Memory B cell (primary cell): ENCODE measurements around the gene ADAMTS3.
"Not testable (repeated sequence)": the region's sequence is repeated elsewhere in the genome, so short reads cannot be mapped to it uniquely, and the experiment has no call there.

Experiments used
- ATAC-seq: fragments of 150-1000 bp; cut with Tn5 transposase; 2 replicates; pipeline ENCODE4 v1.10.0; 2021; ENCODE audit warnings: low read depth, mild to moderate bottlenecking, moderate library complexity
- DNase-seq, 2 donors: peaks; one replicate each; pipeline ENCODE4 v3.0.0; 2022; ENCODE audit warnings: low spot score in 2 of 2
- H3K27ac Mint-ChIP-seq: one replicate; pipeline ENCODE4 v1.8.0; 2022; ENCODE audit warnings: mild to moderate bottlenecking, moderate library complexity, mixed read lengths
- H3K27me3 Mint-ChIP-seq: one replicate; pipeline ENCODE4 v1.8.0; 2022; ENCODE audit warnings: mixed read lengths
- H3K36me3 Mint-ChIP-seq: one replicate; pipeline ENCODE4 v1.8.0; 2022; ENCODE audit warnings: mild to moderate bottlenecking, mixed read lengths
- H3K4me1 Mint-ChIP-seq: one replicate; pipeline ENCODE4 v1.8.0; 2022; ENCODE audit warnings: mixed read lengths
- H3K4me3 Mint-ChIP-seq: one replicate; pipeline ENCODE4 v1.8.0; 2022; ENCODE audit warnings: mild to moderate bottlenecking, moderate library complexity, mixed read lengths
- H3K9me3 Mint-ChIP-seq: one replicate; pipeline ENCODE4 v1.8.0; 2022; ENCODE audit warnings: mixed read lengths

ADAMTS3 gene

DNA sequence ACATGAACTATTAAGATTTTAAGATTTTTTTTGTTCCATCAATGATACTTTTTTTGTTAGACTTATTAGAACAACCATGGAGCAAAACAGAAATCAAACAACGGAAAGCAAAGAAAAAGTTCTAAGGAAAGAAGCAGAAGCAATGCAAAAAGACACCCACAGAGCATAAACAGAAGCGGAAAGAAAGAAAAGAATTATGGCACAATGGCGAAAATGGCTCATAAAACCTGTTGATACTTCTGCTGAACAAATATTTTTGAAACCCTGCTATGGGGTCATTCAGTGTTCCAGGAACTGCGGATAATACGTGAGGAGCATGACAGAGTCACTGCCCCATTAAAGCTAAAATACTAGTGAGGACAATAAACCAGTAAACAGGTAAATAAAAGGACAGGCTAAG, 138.0 kb downstream of the ADAMTS3 start:
- no peak overlapping the region for H3K4me3 Mint-ChIP-seq
- no peaks in the 10 kb centered on the region for H3K27me3 Mint-ChIP-seq
- no peak for ATAC-seq
- no peaks in the 10 kb centered on the region for H3K4me1 Mint-ChIP-seq
- peaks cover 1% of the 10 kb centered on the region for H3K9me3 Mint-ChIP-seq
- H3K36me3 Mint-ChIP-seq: no peaks in the 10 kb centered on the region
- H3K27ac Mint-ChIP-seq: no peak overlapping the region
- DNase-seq: no peak

DNA sequence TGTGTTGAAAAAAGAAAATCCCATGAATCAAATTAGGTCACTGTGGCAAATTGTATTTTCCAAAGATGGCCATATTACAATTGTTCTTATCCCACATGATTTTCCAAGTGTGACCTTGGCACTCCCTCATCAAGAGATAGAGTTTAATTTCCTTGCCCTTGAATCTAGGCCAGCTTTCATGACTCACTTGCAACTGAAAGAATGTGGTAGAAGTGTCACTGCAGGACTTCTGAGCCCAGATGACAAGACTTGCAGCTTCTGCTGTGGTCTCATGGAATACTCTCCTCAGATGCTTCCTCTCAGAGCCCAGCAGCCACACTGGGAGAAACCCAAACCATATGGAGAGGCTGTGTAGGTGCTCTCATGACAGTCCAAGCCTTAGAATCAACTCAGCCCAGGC, 139.0 kb downstream of the ADAMTS3 start:
- Mint-ChIP-seq H3K27me3 (no peaks in the 10 kb centered on the region), H3K36me3 (no peaks in the 10 kb centered on the region), H3K4me1 (no peaks in the 10 kb centered on the region), H3K27ac (no peak overlapping the region), H3K4me3 (no peak overlapping the region), H3K9me3 (peaks cover 1% of the 10 kb centered on the region)
- DNase-seq: no peak
- ATAC-seq: no peak

DNA sequence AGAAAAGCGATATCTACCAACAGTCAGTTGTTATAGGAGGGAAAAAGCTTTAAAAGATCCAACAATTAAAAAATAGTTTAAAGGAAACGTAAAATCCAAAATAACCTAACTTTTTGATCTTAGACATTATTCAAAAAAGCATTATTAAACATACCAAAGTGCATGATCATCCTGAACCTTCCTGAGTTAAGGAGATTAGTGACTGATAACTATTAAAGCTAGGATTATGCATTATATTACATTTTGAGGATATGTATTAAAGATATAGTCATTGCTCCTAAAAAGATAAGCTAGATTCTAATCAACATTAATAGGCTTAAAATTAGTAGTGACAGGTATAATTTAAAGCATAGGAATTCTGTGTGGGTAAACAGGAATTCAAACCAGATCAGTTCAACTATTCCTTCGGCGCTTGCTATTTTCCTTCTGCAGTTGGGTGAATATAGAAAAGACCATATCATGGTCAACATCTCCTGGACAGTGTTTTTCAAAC, 139.6 kb downstream of the ADAMTS3 start:
- Mint-ChIP-seq H3K4me1 (no peaks in the 10 kb centered on the region), H3K36me3 (no peaks in the 10 kb centered on the region), H3K27ac (no peak overlapping the region), H3K9me3 (peaks cover 1% of the 10 kb centered on the region), H3K27me3 (no peaks in the 10 kb centered on the region), H3K4me3 (no peak overlapping the region)
- ATAC-seq (no peak), DNase-seq (no peak)

DNA sequence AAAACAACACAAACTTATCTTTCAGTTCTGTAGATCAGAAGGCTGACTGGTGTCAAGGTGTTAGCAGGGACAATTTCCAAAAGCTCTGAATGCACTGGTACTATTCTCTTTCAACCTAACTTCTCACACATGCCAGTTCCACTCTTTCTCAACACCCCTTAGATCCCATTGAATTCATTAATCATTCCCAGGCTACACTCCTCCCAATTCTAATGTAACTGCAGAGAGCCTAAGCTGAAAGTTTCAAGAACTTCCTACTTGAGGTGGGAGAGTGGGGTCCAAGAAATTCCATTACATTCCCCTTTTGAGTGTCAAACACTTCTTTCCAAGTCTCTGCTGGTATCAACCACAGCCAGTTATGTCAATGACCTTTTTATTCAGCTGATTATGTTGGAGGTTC, 142.0 kb downstream of the ADAMTS3 start:
- H3K4me1 Mint-ChIP-seq: no peaks in the 10 kb centered on the region
- H3K27me3 Mint-ChIP-seq: no peaks in the 10 kb centered on the region
- no peak for DNase-seq
- no peak for ATAC-seq
- H3K4me3 Mint-ChIP-seq: no peak overlapping the region
- H3K9me3 Mint-ChIP-seq: peaks cover 1% of the 10 kb centered on the region
- H3K27ac Mint-ChIP-seq: no peak overlapping the region
- H3K36me3 Mint-ChIP-seq: no peaks in the 10 kb centered on the region

- not testable (repeated sequence) for DNase-seq, H3K4me1 Mint-ChIP-seq, H3K36me3 Mint-ChIP-seq
Measured at GRCh38 chr4:72425908-72426307, 143.1 kb downstream of the ADAMTS3 start.

GRCh38 chr4:72424006-72424405, 145.0 kb downstream of the ADAMTS3 start:
- no peak for DNase-seq
- no peak overlapping the region for H3K4me3 Mint-ChIP-seq
- H3K4me1 Mint-ChIP-seq: no peaks in the 10 kb centered on the region
- H3K9me3 Mint-ChIP-seq: peaks cover 1% of the 10 kb centered on the region
- H3K27ac Mint-ChIP-seq: no peak overlapping the region
- H3K27me3 Mint-ChIP-seq: no peaks in the 10 kb centered on the region
- H3K36me3 Mint-ChIP-seq: no peaks in the 10 kb centered on the region
- no peak for ATAC-seq

More at GRCh38 chr4:72425908-72426307, 143.1 kb downstream of the ADAMTS3 start:
- not testable (repeated sequence) for H3K9me3 Mint-ChIP-seq, H3K27me3 Mint-ChIP-seq, H3K27ac Mint-ChIP-seq, ATAC-seq, H3K4me3 Mint-ChIP-seq

- Mint-ChIP-seq H3K36me3 (no peaks in the 10 kb centered on the region), H3K27me3 (no peaks in the 10 kb centered on the region), H3K4me1 (no peaks in the 10 kb centered on the region), H3K9me3 (peaks cover 1% of the 10 kb centered on the region), H3K27ac (no peak overlapping the region), H3K4me3 (no peak overlapping the region)
- no peak for DNase-seq
- ATAC-seq: no peak
Measured at GRCh38 chr4:72422416-72422815, 146.6 kb downstream of the ADAMTS3 start.

GRCh38 chr4:72418458-72418857, 150.6 kb downstream of the ADAMTS3 start:
- H3K4me1 Mint-ChIP-seq: no peaks in the 10 kb centered on the region
- DNase-seq (no peak), ATAC-seq (no peak)
- H3K27me3 Mint-ChIP-seq: no peaks in the 10 kb centered on the region
- no peaks in the 10 kb centered on the region for H3K36me3 Mint-ChIP-seq
- no peak overlapping the region for H3K27ac Mint-ChIP-seq
- no peaks in the 10 kb centered on the region for H3K9me3 Mint-ChIP-seq
- H3K4me3 Mint-ChIP-seq: no peak overlapping the region

- ATAC-seq (no peak), DNase-seq (no peak)
- Mint-ChIP-seq H3K4me3 (no peak overlapping the region), H3K27ac (no peak overlapping the region), H3K36me3 (no peaks in the 10 kb centered on the region), H3K27me3 (no peaks in the 10 kb centered on the region), H3K9me3 (no peaks in the 10 kb centered on the region), H3K4me1 (no peaks in the 10 kb centered on the region)
Measured at GRCh38 chr4:72410158-72410557, 158.9 kb downstream of the ADAMTS3 start.

DNA sequence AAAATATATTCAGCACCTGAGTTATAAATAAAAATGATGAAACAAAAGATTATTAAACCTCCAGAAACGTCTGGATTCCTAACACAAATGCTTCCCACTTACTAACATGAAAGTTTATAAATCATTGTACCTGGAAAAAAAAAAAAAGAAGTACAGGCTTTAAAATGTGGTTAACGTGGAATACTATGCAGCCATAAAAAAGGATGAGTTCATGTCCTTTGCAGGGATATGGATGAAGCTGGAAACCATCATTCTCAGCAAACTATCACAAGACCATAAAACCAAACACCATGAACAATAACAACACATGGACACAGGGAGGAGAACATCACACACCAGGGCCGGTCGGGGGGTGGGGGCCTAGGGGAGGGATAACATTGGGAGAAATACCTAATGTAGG, 160.5 kb downstream of the ADAMTS3 start:
- H3K9me3 Mint-ChIP-seq: no peaks in the 10 kb centered on the region
- H3K4me3 Mint-ChIP-seq: no peak overlapping the region
- ATAC-seq (no peak), DNase-seq (no peak)
- no peaks in the 10 kb centered on the region for H3K4me1 Mint-ChIP-seq
- H3K36me3 Mint-ChIP-seq: no peaks in the 10 kb centered on the region
- H3K27ac Mint-ChIP-seq: no peak overlapping the region
- no peaks in the 10 kb centered on the region for H3K27me3 Mint-ChIP-seq

DNA sequence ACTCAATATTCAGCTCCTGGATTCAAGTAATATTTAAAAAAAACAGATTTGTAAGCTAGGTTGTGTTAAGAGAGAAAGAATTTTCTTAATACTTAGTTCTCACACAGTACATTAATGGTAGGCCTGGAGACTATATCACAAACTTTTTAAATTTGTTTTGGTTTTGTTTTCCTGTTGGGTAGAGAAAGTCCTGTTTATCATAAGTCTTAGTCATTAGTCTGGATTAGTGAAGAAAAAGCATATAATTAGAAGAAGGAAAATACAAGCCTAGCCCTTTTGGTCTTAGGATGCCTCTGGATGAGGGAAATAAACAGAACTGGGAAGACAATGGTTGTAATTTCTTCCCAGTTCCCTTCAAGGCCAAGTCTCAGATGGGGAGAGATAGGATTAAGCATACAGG, 163.6 kb downstream of the ADAMTS3 start:
- H3K4me3 Mint-ChIP-seq: no peak overlapping the region
- no peaks in the 10 kb centered on the region for H3K27me3 Mint-ChIP-seq
- DNase-seq: no peak
- H3K27ac Mint-ChIP-seq: no peak overlapping the region
- H3K4me1 Mint-ChIP-seq: no peaks in the 10 kb centered on the region
- H3K36me3 Mint-ChIP-seq: no peaks in the 10 kb centered on the region
- H3K9me3 Mint-ChIP-seq: no peaks in the 10 kb centered on the region
- ATAC-seq: no peak

GRCh38 chr4:72397314-72397713, 171.7 kb downstream of the ADAMTS3 start:
- no peaks in the 10 kb centered on the region for H3K27me3 Mint-ChIP-seq
- H3K4me1 Mint-ChIP-seq: no peaks in the 10 kb centered on the region
- no peak overlapping the region for H3K4me3 Mint-ChIP-seq
- ATAC-seq (no peak), DNase-seq (no peak)
- no peaks in the 10 kb centered on the region for H3K9me3 Mint-ChIP-seq
- H3K27ac Mint-ChIP-seq: no peak overlapping the region
- H3K36me3 Mint-ChIP-seq: no peaks in the 10 kb centered on the region

GRCh38 chr4:72394012-72394663, 174.9 kb downstream of the ADAMTS3 start:
- DNase-seq: no peak
- H3K27ac Mint-ChIP-seq: no peak overlapping the region
- H3K4me3 Mint-ChIP-seq: no peak overlapping the region
- H3K27me3 Mint-ChIP-seq: no peaks in the 10 kb centered on the region
- no peaks in the 10 kb centered on the region for H3K4me1 Mint-ChIP-seq
- H3K36me3 Mint-ChIP-seq: no peaks in the 10 kb centered on the region
- ATAC-seq: no peak
- H3K9me3 Mint-ChIP-seq: no peaks in the 10 kb centered on the region

DNA sequence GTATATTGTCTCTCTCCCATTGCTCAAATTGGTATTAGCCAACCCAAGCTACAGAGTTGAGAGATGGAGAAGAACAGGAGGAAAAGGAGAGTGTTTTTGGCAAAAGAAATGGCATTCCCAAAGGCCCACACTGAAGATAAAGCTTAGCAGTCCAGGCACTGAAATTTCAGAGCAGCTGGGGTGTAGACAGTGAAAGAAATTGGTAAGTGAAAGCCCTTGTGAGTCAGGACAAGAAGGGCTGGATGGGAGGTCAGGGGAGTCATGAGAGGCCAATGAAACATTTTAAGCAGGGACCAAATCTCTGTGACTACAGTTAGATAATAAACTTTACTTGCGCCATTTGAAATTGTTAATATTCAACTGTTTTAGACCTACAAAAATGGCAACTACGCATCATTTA, 177.7 kb downstream of the ADAMTS3 start:
- H3K36me3 Mint-ChIP-seq: no peaks in the 10 kb centered on the region
- H3K27me3 Mint-ChIP-seq: no peaks in the 10 kb centered on the region
- H3K4me3 Mint-ChIP-seq: no peak overlapping the region
- H3K9me3 Mint-ChIP-seq: no peaks in the 10 kb centered on the region
- DNase-seq (no peak), ATAC-seq (no peak)
- H3K27ac Mint-ChIP-seq: no peak overlapping the region
- H3K4me1 Mint-ChIP-seq: no peaks in the 10 kb centered on the region

GRCh38 chr4:72390409-72390808, 178.6 kb downstream of the ADAMTS3 start:
- Mint-ChIP-seq H3K4me1 (no peaks in the 10 kb centered on the region), H3K27me3 (no peaks in the 10 kb centered on the region), H3K4me3 (no peak overlapping the region), H3K36me3 (no peaks in the 10 kb centered on the region), H3K27ac (no peak overlapping the region), H3K9me3 (no peaks in the 10 kb centered on the region)
- DNase-seq (no peak), ATAC-seq (no peak)
